GM21390 (cell line): Measurements from ENCODE around the gene PNPLA3.

ENCODE experiments used
- ATAC-seq: cut with Tn5 transposase; IDR thresholded peaks from one replicate; pipeline ENCODE4 v1.9.1; 2021; ENCODE audit not compliant: unreplicated experiment

PNPLA3 gene, protein sequence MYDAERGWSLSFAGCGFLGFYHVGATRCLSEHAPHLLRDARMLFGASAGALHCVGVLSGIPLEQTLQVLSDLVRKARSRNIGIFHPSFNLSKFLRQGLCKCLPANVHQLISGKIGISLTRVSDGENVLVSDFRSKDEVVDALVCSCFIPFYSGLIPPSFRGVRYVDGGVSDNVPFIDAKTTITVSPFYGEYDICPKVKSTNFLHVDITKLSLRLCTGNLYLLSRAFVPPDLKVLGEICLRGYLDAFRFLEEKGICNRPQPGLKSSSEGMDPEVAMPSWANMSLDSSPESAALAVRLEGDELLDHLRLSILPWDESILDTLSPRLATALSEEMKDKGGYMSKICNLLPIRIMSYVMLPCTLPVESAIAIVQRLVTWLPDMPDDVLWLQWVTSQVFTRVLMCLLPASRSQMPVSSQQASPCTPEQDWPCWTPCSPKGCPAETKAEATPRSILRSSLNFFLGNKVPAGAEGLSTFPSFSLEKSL

DNA sequence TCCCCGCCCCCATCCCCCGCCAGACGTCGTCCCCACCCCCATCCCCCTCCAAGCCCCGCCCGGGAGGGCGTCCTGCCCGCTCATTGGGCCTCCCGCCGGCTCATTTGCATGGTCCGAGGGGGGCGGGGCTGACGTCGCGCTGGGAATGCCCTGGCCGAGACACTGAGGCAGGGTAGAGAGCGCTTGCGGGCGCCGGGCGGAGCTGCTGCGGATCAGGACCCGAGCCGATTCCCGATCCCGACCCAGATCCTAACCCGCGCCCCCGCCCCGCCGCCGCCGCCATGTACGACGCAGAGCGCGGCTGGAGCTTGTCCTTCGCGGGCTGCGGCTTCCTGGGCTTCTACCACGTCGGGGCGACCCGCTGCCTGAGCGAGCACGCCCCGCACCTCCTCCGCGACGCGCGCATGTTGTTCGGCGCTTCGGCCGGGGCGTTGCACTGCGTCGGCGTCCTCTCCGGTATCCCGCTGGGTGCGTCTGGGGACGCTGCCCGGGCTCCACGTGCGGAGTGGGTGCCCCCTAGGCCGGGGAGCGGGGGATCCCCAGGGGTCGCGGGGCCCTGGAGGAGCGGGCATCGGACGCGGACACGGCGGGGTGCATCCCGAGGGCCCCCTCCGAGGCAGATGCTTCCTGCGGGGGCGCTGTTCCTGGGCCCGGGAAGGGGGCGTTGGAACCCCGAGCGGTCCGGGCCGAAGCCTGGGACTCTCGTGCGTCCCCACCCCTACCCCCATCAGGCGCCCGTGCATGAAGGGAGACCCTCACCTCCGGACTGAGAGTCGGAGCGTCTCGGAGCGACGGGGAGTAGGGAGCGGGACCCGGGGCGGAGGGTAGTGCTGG is at the start of gene PNPLA3:
Gene PNPLA3, plus strand, starts transcription at position 175 of the 834 bp plus-strand sequence. Its CDS starts 107 bp downstream, at position 282.
- ATAC-seq = no peak

DNA sequence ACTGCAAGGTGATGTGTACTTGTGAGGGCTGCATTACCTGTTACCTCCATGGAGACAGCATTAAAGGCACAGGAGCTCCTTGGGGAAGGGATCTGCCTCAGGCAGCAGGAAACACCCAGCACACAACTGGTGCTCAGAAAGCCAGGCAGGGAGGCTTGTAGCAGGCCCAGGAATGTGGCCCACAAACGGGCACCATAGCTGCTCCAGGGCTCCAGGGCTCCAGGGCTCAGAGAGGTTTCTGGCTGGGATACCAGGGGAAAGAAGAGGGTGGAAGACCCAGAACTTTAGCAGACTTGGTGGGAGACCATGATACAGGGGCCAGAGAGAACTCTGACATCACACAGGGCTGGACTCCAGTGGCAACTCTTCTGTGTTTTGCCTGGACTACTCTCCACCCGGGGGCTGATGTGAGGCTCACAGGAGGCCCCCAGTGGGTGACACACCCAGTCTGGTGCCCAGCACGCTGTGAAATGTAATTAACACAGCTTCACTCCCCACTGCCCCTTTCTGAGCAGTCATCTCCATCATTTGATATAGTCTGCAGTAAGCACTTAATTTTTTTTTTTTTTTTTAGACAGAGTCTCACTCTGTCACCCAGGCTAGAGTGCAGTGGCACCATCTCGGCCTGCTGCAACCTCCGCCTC is 46.6 kb upstream of the PNPLA3 start:
- ATAC-seq = no peak

DNA sequence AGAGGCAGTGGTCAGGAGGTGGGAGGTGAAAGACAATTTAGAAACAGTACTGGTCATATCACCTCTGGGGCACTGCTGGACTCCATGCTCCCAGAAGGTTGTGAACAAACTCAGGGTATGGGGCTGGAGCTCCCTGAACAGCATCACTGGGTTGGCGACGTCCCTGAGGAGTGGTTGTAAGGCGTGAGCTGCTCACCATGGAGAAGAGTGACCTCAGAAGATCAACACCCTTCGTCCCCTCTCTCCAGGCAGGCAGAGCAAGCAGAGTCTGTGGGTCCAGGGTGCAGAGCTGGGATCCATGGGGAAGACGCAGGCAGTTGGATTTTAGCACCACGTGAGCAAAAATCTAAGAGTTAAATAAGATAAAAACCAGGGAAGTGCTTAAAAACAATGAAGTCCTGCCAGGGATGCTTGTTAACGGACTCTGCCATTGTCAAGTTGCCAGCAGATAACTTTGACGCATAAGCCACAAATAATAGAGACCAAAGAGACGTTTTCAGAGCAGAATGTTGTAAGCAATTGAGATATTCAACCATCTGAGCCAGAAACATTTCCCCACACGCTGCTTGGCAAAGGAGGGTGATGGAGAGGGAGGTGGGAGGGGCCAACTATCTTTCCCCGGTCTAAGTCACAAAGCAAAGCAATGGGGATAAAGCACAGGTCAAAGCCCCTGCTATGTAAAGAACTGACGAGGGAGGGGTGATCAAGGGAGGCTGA is 45.4 kb upstream of the PNPLA3 start:
- ATAC-seq = no peak

DNA sequence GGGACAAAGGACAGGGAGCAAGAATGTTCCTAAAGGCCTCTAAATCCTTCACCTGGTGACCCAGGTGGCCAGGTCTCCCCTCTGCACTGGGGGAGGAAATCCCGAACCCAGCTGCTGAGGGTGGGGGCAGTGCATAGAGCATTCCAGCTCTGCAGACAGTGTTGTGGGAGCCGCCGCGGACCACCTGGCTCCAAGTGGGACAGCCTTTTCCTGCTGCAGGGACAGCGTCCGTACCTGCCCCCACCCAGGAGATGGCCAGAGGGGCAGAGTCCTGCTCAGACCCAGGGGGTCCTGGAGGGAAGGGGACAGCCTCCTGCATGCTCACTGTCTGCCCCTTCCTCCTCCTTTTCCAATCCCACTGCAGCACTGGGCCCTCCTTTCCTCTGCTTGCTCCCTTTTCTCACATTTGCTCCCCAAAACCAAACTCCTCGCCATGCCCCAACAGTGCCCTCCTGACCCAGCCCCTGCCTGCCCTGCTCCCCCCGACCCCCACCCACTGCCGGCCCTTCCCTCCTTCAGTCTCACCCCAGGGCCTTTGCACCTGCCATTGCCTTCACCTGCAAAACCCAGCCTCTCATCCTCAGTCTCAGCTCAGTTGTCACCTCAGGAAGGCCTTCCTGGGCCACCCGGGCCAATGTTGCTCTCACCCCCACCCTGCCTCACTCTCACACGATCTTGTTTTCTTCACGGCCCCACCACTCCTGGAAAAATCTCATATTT is 44.6 kb upstream of the PNPLA3 start:
- ATAC-seq = no peak

DNA sequence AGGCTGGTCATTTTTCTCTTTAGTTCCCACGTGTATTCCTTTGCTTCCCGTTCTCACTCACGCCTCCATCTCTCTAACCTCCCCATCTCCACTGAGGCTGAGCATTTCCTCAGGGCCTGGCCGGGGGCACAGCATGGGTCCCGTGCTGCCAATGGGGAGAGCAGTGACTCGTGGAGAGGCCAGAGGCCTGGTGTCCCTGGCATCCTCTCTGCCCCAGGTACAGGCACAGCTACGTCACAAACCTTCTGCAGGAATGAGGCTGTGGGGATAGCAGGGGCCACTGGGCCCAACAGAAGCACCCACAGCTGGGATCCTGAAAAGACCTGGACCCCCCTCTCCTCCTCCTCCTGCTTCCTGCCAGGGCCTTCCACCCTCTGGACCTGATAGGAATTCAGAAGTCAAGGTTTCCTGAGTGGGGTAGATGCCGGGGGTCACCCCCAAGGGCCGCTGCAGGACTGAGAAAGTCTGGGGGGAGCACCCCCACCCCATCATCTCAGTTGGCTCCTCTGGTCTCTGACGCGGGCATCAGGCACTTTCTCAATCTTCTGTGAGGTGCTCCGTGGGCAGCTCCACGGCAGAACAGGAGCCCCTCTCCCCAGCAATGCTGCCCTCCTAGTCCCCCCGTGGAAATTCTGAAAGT is 43.6 kb upstream of the PNPLA3 start:
- ATAC-seq = no peak

DNA sequence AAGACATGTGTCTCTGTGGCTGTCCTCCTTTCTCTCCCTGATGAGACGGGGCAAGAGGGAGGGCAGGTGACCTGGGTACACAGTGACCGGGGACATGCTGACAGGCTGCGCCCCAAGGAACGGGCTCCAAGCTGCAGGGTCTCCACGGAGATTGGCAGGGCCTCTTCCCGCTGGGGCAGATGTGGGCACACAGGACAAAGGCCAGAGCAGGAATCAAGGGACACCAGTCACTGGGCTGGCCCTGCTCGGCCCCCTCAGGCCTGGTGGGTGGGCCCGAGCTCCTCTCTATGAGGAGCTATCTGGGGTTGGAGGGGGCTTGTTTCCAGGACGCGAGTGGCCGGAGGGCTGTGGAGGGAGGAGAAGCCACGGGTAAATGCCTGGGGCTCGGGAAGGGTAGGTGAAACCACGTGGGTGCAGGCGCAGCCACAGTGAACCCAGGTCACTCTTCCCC is 43.0 kb upstream of the PNPLA3 start:
- ATAC-seq = no peak

DNA sequence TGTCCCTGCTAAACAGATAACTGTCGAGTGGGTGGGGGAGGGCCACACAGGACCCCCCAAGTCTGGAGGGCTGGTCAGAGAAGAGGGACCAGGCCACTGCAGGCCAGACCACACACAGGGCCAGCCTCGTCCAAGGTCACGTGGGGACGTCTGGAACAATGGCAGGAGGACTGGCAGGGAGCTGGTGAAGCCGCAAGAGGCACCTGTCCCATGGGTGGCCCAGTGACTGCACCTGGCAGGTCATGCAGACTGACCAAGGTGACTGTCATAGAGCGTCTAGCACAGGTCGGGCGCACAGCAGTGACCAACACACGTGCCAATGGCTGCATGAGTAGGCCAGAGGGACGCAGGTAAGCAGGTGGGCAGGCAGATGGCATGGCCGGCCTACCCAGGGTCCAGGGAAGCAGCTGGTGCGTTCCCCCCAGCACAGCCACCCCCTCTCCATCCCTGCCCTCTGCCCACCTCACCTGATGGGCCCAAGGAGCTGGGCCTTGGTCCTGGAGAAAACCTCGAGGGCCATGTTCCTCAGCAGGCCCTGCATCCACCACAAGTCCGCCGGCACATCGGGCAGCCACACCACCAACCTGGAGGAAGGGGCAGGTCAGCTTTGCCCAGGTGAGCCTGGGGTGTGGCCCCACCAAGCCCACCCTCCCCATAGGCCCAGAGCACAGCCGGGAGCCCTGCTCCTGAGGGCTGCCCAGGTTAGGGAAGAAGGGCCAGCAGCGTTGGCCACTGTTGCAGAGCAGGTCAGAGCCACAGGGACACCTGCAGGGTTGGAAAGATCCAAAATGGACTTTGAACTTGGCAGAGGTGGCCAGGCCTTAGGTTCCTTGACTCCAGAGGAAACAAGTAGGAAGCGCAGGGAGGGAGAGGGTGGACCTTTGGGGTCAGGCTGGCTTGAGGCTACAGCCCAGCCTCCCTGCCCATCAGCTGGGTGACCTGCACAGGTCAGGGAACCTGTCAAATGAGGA is 42.2 kb upstream of the PNPLA3 start:
- no peak for ATAC-seq

DNA sequence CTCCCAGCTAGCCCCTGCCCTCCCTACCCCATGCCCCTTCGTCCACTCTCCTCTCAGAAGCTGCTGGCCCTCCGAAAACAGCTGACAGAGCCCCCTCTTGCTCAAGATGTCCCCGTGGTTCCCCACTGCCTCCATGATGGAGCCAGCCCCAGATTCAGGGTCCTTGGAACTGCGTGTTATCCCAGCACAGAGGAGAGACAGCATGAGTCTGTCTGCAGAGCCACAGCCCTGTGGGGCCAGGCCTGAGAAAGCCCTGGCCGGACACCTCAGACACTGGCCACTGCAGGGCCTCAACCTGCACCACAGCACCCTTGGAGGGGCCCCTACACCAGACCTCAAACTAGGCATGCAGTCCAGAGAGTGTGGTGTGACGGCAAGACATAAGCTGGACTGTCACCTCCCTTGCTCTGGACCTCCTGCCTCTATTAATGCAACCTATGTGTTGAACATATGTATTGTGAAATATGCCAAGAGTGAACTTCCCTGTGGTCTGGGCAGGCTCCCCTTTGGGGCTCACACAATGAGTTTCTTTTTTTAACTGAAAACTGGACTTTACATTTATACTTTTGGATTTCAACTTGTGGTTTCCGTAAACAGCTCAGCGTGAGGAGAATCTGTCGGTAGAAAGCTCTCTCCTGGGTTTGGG is 41.4 kb upstream of the PNPLA3 start:
- no peak for ATAC-seq

DNA sequence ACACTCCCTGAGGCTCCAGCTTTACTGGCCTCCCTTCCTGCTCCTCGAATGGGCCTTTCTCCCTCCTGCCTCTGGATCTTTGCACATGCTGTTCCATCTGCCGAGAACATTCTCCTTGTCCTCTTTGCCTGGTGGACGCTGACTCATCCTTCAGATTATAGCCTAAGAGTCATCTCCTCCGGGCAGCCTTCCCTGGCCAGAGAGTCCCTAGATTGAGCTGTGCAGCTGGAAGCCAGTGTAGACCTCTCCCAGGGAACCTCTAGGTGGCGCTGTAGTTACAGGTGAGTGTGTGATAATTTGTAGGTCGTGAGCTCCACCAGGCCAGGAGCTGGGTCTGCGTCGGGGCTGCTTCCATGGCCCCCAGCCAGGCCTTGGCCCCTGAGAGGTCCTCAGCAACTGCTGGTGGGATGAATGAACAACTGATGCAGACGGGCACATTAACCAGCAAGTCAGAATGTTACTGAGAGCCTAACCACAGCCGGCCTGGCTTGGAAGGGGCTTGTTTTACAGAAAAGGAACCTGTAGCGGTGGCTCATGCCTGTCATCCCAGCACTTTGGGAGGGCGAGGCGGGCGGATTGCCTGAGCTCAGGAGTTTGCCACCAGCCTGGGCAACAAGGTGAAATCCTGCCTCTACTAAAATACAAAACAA is 40.5 kb upstream of the PNPLA3 start:
- ATAC-seq = peak; percentile 48

DNA sequence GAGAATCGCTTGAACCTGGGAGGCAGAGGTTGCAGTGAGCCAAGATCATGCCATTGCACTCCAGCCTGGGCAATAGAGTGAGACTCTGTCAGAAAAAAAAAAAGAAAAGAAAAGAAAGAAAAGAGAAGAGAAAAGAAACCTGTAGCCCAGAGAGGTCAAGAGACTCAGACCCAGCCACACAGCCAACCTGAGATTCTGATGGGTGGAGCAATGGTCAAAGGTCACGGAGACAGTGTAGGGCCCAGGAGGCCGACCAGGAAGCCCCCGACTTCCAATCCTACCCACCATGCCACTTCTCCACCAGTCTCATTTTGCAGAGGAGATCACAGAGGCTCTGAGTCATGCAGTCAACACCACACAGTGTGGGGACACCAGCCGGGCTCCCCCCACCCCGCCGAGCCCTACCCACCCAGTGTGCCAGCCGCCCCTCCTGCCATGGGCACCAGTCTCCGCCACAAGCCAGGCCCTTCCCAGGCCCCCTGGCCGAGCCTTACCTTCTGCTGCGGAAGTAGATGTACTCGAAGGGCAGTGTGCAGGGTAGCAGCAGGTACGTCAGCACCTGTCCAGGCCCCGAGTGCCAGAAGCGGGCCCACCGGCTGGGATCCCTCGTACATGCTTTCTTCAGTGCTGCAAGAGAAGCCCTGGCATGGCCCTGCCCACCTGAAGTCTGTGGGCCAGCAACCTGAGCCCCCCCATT is 39.7 kb upstream of the PNPLA3 start:
- ATAC-seq = no peak

DNA sequence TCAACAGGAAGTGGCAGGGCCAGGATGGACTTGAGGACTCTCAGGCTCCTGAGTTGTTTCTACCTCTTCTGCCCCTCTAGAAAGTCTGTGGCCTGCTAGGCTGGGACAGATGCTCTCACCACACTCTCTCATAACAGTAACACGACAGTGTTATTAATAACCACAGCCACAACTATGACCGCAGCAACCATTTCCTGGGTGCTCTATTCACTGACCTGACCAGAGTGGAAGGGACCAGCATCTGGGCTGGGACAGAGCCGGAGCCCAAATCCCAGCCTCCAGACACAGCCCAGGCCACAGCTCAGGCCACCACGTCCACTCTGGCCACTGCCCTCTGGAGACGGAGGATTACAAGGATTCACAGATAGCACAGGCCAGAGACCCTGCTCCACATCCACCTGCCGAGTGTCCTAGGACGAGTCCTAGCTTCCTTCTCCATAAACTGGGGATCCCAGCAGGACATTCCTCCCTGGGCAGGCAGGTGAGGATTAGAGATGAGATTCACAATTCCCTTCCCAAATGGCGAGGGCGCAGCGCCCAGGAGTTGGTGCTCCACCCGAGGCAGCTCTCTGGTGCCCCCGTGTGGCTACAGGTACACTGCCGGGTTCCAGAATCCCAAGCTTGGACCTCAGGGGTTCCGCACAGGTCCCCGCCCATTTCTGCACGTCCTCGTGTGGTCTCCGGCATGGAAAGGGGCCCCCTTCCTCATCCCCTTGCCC is 38.8 kb upstream of the PNPLA3 start:
- ATAC-seq = peak; percentile 69

DNA sequence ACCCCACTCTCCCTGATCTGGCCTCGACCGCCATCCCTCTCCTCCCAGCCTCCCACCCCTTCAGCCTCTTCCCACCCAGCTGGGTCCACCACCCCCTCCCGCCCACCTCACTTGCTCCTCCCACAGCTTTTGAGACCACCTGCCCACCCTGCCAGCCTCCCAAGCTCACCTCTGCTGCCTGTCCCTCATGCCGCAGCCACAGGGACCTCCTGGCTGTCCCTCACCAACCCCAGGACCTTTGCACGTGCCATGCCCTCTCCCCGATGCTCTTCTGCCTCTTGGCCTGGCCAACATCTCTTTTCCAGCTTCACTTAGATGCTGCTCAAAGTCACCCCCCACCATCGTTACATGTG is 38.3 kb upstream of the PNPLA3 start:
- ATAC-seq = no peak

DNA sequence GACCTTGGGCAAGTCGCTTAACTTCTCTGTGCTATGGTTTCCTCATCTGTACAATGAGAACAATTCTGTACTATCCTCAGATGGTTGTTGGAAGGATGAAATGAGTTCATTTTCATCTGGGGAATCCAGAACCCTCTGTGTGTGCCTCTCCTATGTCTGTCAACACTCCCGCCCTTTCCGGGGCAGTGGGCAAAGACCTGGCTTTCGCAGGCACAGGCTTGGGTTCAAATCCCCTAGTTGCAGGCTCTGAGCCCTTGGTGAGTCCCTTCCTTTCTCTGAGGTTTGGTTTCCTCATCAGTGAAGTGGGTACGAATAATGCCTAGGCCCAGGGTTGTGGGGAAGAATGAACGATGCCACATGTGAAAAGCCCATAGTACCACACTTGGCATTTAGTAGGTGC is 37.8 kb upstream of the PNPLA3 start:
- ATAC-seq = no peak

DNA sequence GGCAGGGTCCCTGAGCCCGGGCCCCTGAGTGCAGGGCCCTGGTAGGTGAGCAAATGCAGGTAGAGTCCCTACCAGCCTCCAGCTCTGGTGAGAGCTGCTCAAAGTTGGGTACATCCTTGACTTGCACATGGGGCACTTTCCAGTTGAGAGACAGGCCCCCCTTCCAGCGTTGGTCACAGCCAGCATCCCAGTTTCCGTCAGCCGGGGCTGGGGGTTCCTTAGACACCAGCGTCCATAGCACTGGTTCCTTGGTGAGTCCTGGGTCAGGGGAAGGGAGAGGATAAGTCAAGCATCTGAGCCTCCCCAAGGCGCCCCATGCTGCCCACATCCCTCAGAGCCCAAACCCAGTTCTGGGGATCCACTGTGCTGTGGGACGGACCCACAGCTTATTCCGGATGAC is 37.4 kb upstream of the PNPLA3 start:
- ATAC-seq = no peak

DNA sequence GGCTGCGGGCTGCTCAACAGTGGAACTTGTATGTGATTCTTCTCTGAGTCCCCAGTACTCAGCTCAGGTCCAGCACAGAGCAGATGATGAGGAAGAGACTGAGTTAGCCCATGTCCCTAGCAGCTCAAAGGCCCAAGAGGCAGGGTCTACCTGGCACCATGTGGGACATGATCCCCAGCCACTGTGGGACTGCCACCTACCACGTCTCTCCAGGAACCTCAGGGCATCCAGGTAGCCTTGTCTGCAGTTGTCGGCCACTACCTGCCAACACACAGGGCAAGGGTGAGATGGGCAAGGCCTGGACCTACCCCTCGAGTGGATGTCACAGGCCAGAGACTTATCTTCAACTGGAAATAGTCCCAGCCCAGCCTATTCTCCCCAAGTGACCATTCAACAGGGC is 36.2 kb upstream of the PNPLA3 start:
- no peak for ATAC-seq

DNA sequence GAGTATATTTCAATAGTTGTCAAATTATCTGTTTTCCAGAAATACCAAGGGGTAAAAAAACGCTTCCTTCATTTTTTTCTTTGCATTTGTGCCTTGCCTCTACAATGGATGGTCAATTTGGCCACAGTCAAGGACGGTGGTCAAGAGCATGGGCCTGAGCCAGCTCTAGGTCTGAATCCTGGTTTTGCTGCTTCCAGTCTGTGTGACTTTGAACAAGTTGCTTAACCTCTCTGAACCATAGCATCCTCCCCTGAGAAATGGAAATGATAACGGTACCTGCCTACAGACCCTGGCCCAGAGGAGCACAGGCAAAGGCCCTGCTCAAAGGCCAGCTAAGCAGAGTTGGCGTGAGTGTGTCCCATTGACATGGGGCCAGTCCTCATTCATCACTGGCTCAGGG is 34.9 kb upstream of the PNPLA3 start:
- ATAC-seq = no peak
